CD4-positive, CD25-positive, alpha-beta regulatory T cell (primary cell): Measurements from ENCODE around the gene NXF2. TPM values are rescaled to one million over a fixed set of nuclear protein-coding genes. Genes with fewer than 3 reads are reported as not detected.
"Not testable (repeated sequence)": the region's sequence is repeated elsewhere in the genome, so short reads cannot be mapped to it uniquely, and the experiment has no call there.

ENCODE experiments used
- ATAC-seq, 2 donors: fragments of 150-1000 bp; cut with Tn5 transposase; one replicate each; pipeline ENCODE4 v1.10.0; 2021; ENCODE audit warnings: low read depth in 2 of 2, moderate number of reproducible peaks in 2 of 2, moderate library complexity in 1 of 2
- DNase-seq, 3 donors: peaks; one replicate each; pipeline versions ENCODE4 v3.0.0 to v3.0.0-alpha.2; 2012 to 2022; ENCODE audit warnings: mixed read lengths in 1 of 3
- H3K27ac ChIP-seq: one replicate; pipeline ENCODE4 v1.7.0; 2013; ENCODE audit warnings: mild to moderate bottlenecking, low read length; ENCODE audit not compliant: insufficient read depth, poor library complexity, severe bottlenecking
- H3K27me3 ChIP-seq: one replicate; pipeline ENCODE4 v1.7.0; 2013; ENCODE audit warnings: low read length; ENCODE audit not compliant: control insufficient read depth, insufficient read depth
- H3K36me3 ChIP-seq: one replicate; pipeline ENCODE4 v1.7.0; 2013; ENCODE audit warnings: mild to moderate bottlenecking, low read length, moderate library complexity; ENCODE audit not compliant: control insufficient read depth, insufficient read depth
- H3K4me1 ChIP-seq: 2 replicates; pipeline ENCODE4 v1.7.0; 2013; ENCODE audit warnings: mild to moderate bottlenecking, low read length; ENCODE audit not compliant: insufficient read depth, control insufficient read depth, poor library complexity, severe bottlenecking
- H3K4me3 ChIP-seq: one replicate; pipeline ENCODE4 v1.7.0; 2013; ENCODE audit warnings: low read depth, mild to moderate bottlenecking, low read length, moderate library complexity
- H3K9me3 ChIP-seq, 2 experiments: 1 replicate in 1 of 2; 2 replicates in 1 of 2; pipeline ENCODE4 v1.7.0; 2013; ENCODE audit warnings: low read length in 2 of 2, mild to moderate bottlenecking in 1 of 2, moderate library complexity in 1 of 2; ENCODE audit not compliant: control insufficient read depth in 2 of 2
- H3K27ac Mint-ChIP-seq, 3 donors: one replicate each; pipeline ENCODE4 v1.8.0; 2020 to 2022; ENCODE audit warnings: mild to moderate bottlenecking in 3 of 3, mixed read lengths in 3 of 3, moderate library complexity in 2 of 3
- H3K27me3 Mint-ChIP-seq: one replicate; pipeline ENCODE4 v1.8.0; 2022; ENCODE audit warnings: mild to moderate bottlenecking, mixed read lengths
- H3K36me3 Mint-ChIP-seq: one replicate; pipeline ENCODE4 v1.8.0; 2020; ENCODE audit warnings: mixed read lengths
- H3K4me1 Mint-ChIP-seq, 4 donors: one replicate each; pipeline ENCODE4 v1.8.0; 2020 to 2022; ENCODE audit warnings: mixed read lengths in 4 of 4, mild to moderate bottlenecking in 1 of 4
- H3K4me3 Mint-ChIP-seq, 4 donors: one replicate each; pipeline ENCODE4 v1.8.0; 2020 to 2022; ENCODE audit warnings: mild to moderate bottlenecking in 4 of 4, mixed read lengths in 4 of 4, moderate library complexity in 3 of 4
- H3K9me3 Mint-ChIP-seq, 7 donors: one replicate each; pipeline ENCODE4 v1.8.0; 2020 to 2022; ENCODE audit warnings: mixed read lengths in 7 of 7, mild to moderate bottlenecking in 3 of 7, moderate library complexity in 2 of 7
- polyA plus RNA-seq, 4 donors: library from polyadenylated mRNA; unstranded; fragments of 300-500 nt; fragmentation: Illumina TruSeq; gene quantifications; one replicate each; pipeline ENCODE4 v1.2.3, GENCODE V29; 2021
- total RNA-seq: library from RNA; stranded (reverse); gene quantifications from one replicate; pipeline ENCODE4 v1.2.3, GENCODE V29; 2022

Gene NXF2
- total RNA-seq = not detected
- not detected for polyA plus RNA-seq

- not testable (repeated sequence) for H3K27me3 ChIP-seq, H3K4me3 ChIP-seq, H3K9me3 Mint-ChIP-seq, H3K27me3 Mint-ChIP-seq, H3K36me3 Mint-ChIP-seq, H3K9me3 ChIP-seq, DNase-seq, H3K4me3 Mint-ChIP-seq, H3K4me1 ChIP-seq, ATAC-seq, H3K4me1 Mint-ChIP-seq, H3K36me3 ChIP-seq, H3K27ac Mint-ChIP-seq, H3K27ac ChIP-seq
Measured at GRCh38 chrX:102246893-102247292, at the start of gene NXF2. TSS of gene NXF2 (plus strand) at chrX:102247167. CDS start at chrX:102307079, 59,912 bp downstream.

- not testable (repeated sequence) for H3K4me1 Mint-ChIP-seq, H3K36me3 ChIP-seq, H3K27me3 Mint-ChIP-seq, H3K4me3 Mint-ChIP-seq, DNase-seq, H3K9me3 ChIP-seq, H3K36me3 Mint-ChIP-seq, H3K4me1 ChIP-seq, H3K27ac ChIP-seq, H3K27me3 ChIP-seq, H3K27ac Mint-ChIP-seq, ATAC-seq, H3K9me3 Mint-ChIP-seq, H3K4me3 ChIP-seq
Measured at GRCh38 chrX:102207940-102208339, 39.0 kb upstream of the NXF2 start.

GRCh38 chrX:102214986-102215385, 32.0 kb upstream of the NXF2 start, which contains the start of gene TCP11X1:
TSS of gene TCP11X1 (plus strand) at chrX:102215301.
- H3K27ac Mint-ChIP-seq, H3K36me3 Mint-ChIP-seq, H3K4me1 Mint-ChIP-seq, H3K9me3 Mint-ChIP-seq, H3K4me1 ChIP-seq, H3K36me3 ChIP-seq, H3K4me3 ChIP-seq, H3K4me3 Mint-ChIP-seq, DNase-seq, H3K9me3 ChIP-seq, H3K27me3 Mint-ChIP-seq, H3K27me3 ChIP-seq, ATAC-seq, H3K27ac ChIP-seq: not testable (repeated sequence)

GRCh38 chrX:102216497-102216896, 30.5 kb upstream of the NXF2 start:
- H3K27ac Mint-ChIP-seq, H3K4me3 Mint-ChIP-seq, H3K36me3 ChIP-seq, H3K4me1 ChIP-seq, ATAC-seq, H3K9me3 Mint-ChIP-seq, H3K27ac ChIP-seq, H3K27me3 ChIP-seq, H3K9me3 ChIP-seq, H3K4me3 ChIP-seq, H3K4me1 Mint-ChIP-seq, DNase-seq, H3K27me3 Mint-ChIP-seq, H3K36me3 Mint-ChIP-seq: not testable (repeated sequence)

GRCh38 chrX:102235678-102236077, 11.3 kb upstream of the NXF2 start:
- DNase-seq, H3K4me3 Mint-ChIP-seq, H3K4me1 Mint-ChIP-seq, H3K27me3 Mint-ChIP-seq, H3K27ac ChIP-seq, H3K27me3 ChIP-seq, H3K4me3 ChIP-seq, ATAC-seq, H3K4me1 ChIP-seq, H3K36me3 Mint-ChIP-seq, H3K9me3 ChIP-seq, H3K36me3 ChIP-seq, H3K9me3 Mint-ChIP-seq, H3K27ac Mint-ChIP-seq: not testable (repeated sequence)

- H3K9me3 ChIP-seq, DNase-seq, H3K9me3 Mint-ChIP-seq, H3K36me3 ChIP-seq, H3K4me3 ChIP-seq, H3K4me1 ChIP-seq, ATAC-seq, H3K4me1 Mint-ChIP-seq, H3K36me3 Mint-ChIP-seq, H3K27ac Mint-ChIP-seq, H3K27me3 ChIP-seq, H3K27ac ChIP-seq, H3K27me3 Mint-ChIP-seq, H3K4me3 Mint-ChIP-seq: not testable (repeated sequence)
Measured at GRCh38 chrX:102240265-102240664, 6.7 kb upstream of the NXF2 start.

GRCh38 chrX:102272231-102272630, 25.3 kb downstream of the NXF2 start:
- not testable (repeated sequence) for H3K4me3 ChIP-seq, H3K4me1 Mint-ChIP-seq, H3K9me3 ChIP-seq, H3K36me3 ChIP-seq, H3K36me3 Mint-ChIP-seq, H3K27me3 Mint-ChIP-seq, ATAC-seq, H3K27me3 ChIP-seq, H3K9me3 Mint-ChIP-seq, H3K4me3 Mint-ChIP-seq, H3K27ac ChIP-seq, H3K4me1 ChIP-seq, H3K27ac Mint-ChIP-seq, DNase-seq

- no peaks in the 10 kb centered on the region for H3K36me3 Mint-ChIP-seq
- H3K4me3 ChIP-seq = no peak overlapping the region
- H3K9me3 ChIP-seq = no peaks in the 10 kb centered on the region
- H3K27me3 Mint-ChIP-seq = no peaks in the 10 kb centered on the region
- no peak overlapping the region for H3K27ac Mint-ChIP-seq
- H3K4me3 Mint-ChIP-seq = no peak overlapping the region
- H3K27ac ChIP-seq = no peak overlapping the region
- H3K36me3 ChIP-seq = no peaks in the 10 kb centered on the region
- no peaks in the 10 kb centered on the region for H3K27me3 ChIP-seq
- peaks cover 0 to 2% (median 0%) of the 10 kb centered on the region in 4 donors for H3K4me1 Mint-ChIP-seq
- ATAC-seq (no peak), DNase-seq (no peak)
- H3K9me3 Mint-ChIP-seq = no peaks in the 10 kb centered on the region
- no peaks in the 10 kb centered on the region for H3K4me1 ChIP-seq
Measured at GRCh38 chrX:102338162-102338561, 91.2 kb downstream of the NXF2 start.
